HG02798 (cell line): Measurements from ENCODE around the gene MIB2.
A peak's percentile ranks its signal among the peaks of the same experiment; 100 is the strongest.
"Not testable (repeated sequence)": the region's sequence is repeated elsewhere in the genome, so short reads cannot be mapped to it uniquely, and the experiment has no call there.

Source experiments
- ATAC-seq: cut with Tn5 transposase; IDR thresholded peaks from one replicate; pipeline ENCODE4 v1.9.1; 2021; ENCODE audit warnings: mild to moderate bottlenecking; ENCODE audit not compliant: unreplicated experiment, poor library complexity

MIB2 gene

GRCh38 chr1:1625824-1626206 lies 10.5 kb downstream of the MIB2 start:
- ATAC-seq, result no peak

GRCh38 chr1:1626207-1627141 lies 11.2 kb downstream of the MIB2 start:
- no peak for ATAC-seq

GRCh38 chr1:1627261-1627828 lies 12.0 kb downstream of the MIB2 start:
- ATAC-seq, result no peak

- no peak for ATAC-seq
Observed at GRCh38 chr1:1627829-1628753, 12.8 kb downstream of the MIB2 start.

- no peak for ATAC-seq
Observed at GRCh38 chr1:1628754-1629429, 13.6 kb downstream of the MIB2 start.

GRCh38 chr1:1629430-1630190 lies 14.3 kb downstream of the MIB2 start:
- no peak for ATAC-seq

GRCh38 chr1:1630191-1630964 lies 15.1 kb downstream of the MIB2 start:
- ATAC-seq, result peak; percentile 69

- no peak for ATAC-seq
Observed at GRCh38 chr1:1630965-1631781, 15.9 kb downstream of the MIB2 start.

- ATAC-seq, result no peak
Observed at GRCh38 chr1:1631782-1632420, 16.6 kb downstream of the MIB2 start, which contains the start of gene MMP23B. MMP23B (plus strand) TSS chr1:1632173; CDS start chr1:1632219, 46 bp downstream.

- ATAC-seq, result not testable (repeated sequence)
Observed at GRCh38 chr1:1633409-1633808, 18.1 kb downstream of the MIB2 start.

GRCh38 chr1:1634613-1635012 lies 19.3 kb downstream of the MIB2 start:
- not testable (repeated sequence) for ATAC-seq

- ATAC-seq, result not testable (repeated sequence)
Observed at GRCh38 chr1:1636621-1637478, 21.6 kb downstream of the MIB2 start.

GRCh38 chr1:1637479-1637875 lies 22.2 kb downstream of the MIB2 start:
- ATAC-seq, result not testable (repeated sequence)

GRCh38 chr1:1638528-1638927 lies 23.2 kb downstream of the MIB2 start:
- not testable (repeated sequence) for ATAC-seq

GRCh38 chr1:1639368-1639767 lies 24.1 kb downstream of the MIB2 start:
- ATAC-seq, result not testable (repeated sequence)

GRCh38 chr1:1640081-1640480 lies 24.8 kb downstream of the MIB2 start:
- ATAC-seq, result not testable (repeated sequence)
